Middle frontal gyrus (tissue), 1 donor: ENCODE results near the gene GALNT10.

Experiments used
- DNase-seq: peaks from one replicate; pipeline ENCODE4 v3.0.0-alpha.2; 2015; ENCODE audit warnings: low spot score; ENCODE audit errors: extremely low spot score

The GALNT10 gene

DNA sequence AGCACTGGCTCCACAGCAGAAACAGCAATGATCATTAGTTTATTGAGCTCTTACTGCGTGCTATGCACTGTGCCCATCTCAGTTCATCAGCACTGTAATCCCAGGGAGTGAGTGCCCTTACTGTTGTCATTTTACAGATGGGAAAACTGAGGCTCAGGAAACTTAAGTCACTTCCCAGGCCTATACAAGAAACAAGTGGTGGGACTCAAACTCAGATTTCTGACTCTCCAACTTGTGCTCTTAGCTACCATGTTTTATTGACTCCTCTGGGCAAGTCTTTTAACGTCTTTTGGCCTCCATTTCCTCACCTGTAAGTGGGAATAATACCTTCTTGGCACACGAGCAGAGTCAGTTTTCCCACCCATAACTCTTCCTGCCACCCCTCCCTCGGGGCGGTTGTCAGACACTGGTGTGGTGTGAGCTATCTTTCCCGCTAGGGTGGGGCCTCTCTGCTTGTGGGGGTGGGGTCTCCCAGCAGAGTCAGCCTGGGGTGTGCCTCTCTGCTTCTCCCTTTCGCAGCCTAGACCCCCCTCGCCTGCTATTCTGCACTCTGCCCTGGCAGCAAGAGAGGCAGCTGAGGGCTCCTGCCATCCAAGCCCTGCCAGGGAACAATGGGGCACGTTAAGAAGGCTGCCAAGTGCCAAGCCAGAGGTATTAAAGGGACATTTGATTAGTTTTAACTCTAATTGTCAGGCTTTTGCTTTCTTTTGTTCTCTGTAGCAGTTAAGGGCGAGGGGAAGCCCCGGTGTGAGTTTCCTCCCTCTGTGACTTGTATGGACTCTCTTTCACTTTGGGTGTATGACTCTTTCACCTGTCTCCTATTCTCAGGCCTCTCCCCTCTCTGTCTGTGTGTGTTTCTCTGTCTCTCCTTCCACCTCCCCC lies 12.1 kb downstream of the GALNT10 start:
- DNase-seq: no peak

DNA sequence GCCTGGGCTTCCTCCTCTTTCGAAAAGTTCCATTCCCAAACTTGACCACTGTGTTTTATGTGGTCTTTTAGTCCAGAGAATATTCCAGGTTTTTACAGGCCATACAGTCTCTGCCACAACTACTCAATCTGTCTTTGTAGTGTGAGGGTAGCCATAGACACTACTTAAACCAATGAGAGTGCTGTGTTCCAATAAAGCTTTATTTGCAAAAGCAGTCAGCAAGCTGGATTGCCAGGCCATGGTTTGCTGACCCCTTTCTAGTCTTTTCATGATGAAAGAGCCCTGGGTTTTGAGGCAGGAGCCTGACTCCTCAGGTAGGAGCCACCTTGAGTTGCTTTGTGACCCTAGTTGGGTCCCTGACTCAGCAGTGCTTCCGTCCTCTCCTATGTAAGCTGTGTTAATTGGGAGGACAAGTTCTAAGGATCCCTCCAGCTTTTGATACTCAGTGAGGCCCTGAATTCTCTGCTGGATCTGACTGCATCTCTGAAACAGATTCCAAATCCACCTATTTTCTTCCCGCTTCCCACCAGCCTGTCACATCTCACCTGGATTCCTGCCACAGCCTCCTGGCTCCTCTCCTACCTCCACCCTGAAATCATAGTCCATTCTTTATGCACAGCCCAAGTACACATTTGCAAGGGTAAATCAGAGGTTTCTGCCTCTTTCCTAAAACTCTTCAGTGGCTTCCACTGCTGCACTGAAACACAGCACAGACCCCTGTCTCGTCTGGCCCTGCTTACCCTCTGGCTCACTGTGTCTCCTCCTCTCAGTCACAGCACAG lies 13.5 kb downstream of the GALNT10 start:
- DNase-seq: no peak

DNA sequence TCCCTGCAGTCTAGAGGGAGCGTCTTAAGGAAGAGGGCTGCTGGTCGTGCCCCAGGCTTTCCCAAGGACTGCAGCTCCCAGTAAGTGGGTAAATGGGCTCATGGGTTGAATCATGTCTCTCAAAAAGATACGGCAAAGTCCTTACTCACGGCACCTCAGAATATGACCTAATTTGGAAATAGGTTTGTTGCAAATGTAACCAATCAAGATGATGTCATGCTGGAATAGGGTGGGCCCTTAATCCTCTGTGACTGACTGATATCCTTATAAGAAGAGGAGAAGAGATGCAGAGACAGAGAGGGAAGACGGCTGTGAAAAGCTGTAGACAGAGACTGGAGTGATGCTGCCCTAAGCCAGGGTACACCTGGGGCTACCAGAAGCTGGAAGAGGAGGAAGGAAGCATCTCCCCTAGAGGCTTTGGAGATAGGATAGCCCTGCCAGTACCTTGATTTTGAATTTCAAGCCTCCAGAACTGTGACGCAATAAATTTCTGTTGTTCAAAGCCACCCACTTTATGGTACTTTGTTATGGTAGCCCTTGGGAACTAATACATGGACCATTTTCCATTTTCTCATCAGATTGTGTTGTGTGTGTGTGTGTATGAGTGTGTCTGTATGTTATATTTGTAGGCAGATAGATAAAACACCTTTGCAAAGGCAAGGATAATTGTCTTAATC lies 15.0 kb downstream of the GALNT10 start:
- DNase-seq: no peak

DNA sequence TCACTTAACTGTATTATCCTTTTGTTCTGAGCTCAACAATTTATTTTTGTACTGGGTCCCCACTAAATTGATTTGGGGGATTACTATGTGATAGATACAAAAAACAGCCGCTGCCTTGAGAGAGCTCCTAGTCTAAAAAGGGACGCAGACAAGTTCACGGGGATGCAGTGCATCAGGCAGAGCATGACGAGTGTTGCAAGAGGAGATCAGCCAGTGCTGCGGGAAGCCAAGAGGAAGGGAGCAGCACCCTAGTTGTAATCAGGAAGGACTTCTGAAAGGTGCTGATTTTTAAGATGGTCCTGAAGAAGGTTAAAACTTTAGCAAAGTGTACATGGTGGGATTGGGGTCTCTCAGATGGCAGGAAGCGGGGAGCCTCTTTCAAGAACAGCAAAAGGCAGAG lies 15.8 kb downstream of the GALNT10 start:
- DNase-seq: no peak

DNA sequence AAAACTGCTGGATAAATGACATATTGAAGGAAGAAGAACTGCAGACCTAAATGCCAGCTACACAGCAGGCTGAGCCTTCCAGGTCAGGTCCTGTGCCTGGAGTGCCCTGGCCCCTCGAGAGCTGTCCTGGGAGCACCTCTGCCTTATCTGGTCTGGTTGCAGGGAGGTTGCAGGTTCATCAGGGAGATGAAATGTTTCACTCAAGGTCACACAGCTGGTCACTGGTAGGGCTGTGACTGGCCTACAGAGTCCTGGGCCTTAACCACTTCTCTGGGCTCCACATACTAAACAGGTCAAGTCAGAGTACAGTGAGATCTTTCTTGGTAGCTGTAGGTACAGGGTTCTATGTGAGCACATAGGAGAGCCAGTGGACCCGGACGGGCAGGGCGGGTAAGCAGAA lies 16.7 kb downstream of the GALNT10 start:
- no peak for DNase-seq

DNA sequence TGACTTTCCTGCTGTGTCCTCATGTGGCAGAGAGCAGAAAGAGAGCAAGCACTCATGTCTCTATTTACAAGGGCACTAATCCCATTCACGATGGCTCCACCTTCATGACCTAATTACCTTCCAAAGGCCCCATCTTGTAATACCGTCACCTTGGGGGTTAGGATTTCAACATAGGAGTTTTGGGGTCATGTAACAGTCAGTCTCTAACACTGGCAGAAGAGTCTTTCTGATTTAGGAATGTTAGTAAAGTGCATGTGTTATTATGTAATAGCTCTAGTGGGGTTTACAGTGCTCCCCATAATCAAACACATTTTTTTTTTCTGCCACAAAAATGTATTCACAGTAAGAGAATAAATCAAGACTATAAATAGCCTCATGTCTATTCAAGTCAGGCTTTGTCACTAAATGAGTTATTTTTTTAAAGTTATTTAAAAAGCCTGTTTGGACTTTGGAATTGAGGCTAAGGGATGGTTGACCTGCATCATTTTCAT lies 19.1 kb downstream of the GALNT10 start:
- DNase-seq: no peak

GRCh38 chr5:154210163-154210562 lies 19.6 kb downstream of the GALNT10 start:
- no peak for DNase-seq

DNA sequence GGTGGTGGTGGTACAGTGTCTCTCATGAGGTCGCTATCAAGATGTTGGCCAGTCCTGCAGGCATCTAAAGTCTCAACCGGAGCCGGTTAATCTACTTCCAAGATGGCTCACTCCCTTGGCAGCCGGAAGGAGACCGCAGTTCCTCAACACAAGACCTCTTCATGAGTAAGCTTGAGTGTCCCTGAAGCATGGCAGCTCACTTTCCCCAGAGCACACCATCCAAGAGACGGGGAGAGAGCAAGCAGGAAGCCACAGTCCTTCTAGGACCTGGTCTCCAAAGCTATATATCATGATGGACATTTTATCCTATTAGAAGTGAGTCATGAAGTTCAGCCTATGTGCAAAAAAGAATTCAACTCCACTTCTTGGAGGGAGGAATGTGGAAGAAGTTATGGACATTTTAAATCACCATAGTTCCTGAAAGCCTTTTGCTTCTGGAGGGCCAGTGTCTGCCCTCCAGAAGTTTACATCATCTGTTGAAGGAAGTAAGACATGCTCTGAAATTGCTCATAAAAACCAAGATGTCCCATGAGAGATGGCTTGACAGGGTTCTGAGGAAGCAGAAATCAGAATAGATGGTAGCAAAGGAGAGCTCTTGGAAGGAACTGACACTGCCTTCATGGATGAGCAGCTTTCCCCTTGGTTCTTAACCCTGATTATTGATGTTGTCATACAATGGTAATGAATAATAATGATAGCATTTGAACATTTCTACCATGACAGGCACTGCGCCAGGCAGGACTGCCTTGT lies 21.3 kb downstream of the GALNT10 start:
- no peak for DNase-seq

DNA sequence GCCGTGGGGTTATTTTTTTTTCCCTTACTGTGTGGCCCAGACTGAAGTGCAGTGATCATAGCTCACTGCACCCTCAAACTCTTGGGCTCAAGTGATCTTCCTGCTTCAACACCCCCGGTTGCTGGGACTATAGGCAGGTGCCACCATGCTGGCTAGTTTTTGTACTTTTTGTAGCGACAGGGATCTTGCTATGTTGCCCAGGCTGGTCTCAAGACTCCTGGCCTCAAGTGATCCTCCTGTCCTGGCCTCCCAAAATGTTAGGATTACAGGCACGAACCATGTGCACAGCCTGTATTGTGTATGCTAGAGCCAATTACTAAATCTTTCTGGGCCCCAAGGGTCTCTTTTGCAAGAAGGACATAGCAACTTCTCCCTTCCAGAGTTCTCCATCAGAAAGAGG lies 23.1 kb downstream of the GALNT10 start:
- no peak for DNase-seq

DNA sequence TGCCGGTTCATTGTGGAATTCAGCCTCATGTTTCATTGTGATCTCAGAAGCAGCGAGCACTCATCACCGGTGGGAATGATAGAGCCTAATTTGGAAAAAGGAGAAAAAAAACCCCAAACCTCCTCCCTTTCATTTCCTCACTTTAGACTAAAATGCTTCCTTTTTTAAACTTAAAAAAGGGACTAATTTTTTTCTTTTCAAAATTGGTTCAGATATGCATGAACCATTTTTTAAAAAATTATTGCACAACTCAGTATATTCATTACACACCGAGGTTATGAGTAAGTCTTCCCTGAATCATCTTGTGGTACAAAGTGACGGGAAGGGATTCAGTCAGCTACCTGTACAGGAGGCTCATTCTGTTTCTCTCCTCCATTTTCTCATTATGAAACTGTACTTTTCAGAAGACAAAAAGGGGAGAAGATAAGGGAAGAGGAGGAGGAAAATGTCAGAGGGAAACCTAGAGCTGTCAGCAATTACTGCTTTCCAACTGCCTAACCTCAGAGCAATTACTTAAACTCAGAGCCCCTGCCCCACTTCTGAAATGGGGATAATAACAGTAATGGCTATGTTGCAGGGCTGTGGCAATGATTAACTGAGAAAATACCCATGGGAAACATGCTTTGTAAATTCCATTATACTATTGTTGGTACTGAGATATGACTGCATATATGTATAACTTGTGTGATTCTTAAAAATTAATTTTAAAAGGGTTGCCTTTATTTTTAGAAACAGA lies 24.0 kb downstream of the GALNT10 start:
- DNase-seq: no peak

- DNase-seq: no peak
Measured at GRCh38 chr5:154215571-154216325, 25.2 kb downstream of the GALNT10 start.

DNA sequence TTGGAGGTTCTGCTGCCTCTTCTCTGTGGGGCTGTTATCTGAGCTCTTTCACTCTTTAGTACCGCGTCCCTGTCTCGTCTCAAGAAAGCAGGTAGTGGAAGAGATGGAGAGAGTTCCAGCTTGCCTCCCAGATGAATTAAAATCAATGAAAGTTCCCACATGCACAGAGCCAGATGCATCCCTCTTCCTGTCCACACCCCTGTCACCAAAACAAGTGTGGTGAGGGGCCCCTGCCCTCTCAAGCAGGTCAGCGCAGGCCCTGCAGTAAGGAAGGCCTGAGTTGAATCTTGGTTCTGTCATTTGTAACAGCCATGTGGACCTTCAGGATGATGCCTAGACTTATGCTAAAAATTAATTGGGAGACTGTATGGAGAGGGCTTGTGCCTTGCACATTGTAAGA lies 26.9 kb downstream of the GALNT10 start:
- no peak for DNase-seq

- no peak for DNase-seq
Measured at GRCh38 chr5:154218786-154219185, 28.3 kb downstream of the GALNT10 start.

DNA sequence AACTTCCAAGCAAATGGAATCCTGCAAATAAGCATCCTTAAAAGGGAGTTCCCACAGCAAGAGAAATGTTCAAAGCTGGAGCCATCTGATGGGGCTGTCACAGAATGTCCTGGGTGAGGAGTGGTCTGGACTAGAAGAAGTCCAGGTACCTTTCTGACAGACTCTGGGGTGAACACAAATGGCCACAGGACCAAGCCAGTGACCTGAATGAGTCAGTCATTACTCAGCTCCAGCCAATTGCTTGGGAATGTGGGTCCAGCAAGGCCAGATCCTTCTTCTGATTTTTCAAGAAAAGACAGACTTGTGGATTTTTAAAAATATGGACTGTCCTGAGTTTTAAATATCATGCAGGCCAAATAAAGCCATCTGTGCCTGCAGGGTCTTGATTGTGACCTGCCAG lies 30.1 kb downstream of the GALNT10 start:
- no peak for DNase-seq

DNA sequence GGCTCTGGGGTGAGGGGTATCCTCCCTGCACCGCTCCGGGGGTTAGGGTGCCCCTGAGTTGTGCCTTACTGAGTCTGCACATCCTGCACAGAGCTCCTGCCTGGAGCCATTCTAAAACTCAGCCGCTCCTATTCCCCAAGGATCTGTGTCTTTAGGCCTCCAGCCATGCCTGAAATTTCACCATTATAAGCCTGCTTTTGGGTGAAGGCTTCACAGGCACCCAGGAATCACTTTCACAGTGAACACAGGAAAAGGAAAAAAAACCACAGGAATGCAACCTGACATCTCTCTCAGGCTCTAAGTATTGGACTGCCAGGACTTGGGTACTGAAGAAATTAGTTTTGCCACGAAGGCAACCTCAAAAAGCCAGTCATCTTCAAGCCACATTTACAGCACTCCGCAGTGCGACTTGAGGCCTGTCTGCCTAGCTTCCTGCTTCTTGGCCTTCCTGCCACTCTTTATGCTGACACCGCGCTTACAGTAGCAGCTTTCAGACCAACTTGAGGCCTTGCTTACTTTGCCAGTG lies 30.9 kb downstream of the GALNT10 start:
- DNase-seq: no peak

DNA sequence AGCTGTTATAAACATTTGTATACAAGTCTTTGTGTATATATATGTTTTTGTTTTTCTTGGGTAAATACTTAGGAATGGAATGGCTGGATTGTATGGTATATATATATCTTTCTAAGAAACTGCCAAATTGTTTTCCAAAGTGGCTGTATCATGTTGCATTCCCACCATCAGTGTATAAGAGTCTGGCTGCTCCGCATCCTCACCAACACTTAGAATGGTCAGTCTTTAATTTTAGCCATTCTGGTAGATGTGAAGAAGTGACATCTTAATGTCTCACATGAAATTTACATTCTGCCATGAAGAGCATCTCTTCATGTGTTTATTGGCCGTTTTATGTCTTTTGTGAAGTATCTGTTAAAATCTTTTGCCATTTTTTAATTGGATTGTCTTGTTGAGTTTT lies 31.9 kb downstream of the GALNT10 start:
- DNase-seq: no peak

GRCh38 chr5:154223320-154223719 lies 32.8 kb downstream of the GALNT10 start:
- no peak for DNase-seq

GRCh38 chr5:154227090-154227489 lies 36.6 kb downstream of the GALNT10 start:
- DNase-seq: no peak

GRCh38 chr5:154228696-154229095 lies 38.2 kb downstream of the GALNT10 start:
- DNase-seq: no peak

DNA sequence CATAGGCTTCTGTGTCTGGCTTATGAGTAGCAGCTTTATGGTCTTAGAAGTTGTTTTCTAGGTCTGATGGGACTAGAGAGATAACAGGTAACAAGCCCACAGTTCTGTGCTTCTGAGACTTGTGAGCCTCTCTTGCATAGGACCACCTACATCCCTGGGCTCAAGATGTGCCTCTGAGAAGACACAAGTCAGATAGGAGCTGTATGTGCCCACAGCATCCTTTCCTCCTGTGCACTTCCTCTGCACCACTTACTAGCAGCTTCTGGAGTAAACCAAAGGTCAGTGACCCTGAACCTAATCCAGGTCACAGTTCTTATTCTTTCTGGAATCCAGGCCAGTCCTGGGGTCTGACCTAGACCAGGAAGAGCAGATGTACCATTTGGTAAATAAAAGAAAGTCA lies 40.0 kb downstream of the GALNT10 start:
- DNase-seq: no peak
